ENCODE measurements around the gene ATF6.
"Not testable (repeated sequence)": the region's sequence is repeated elsewhere in the genome, so short reads cannot be mapped to it uniquely, and the experiment has no call there.

ATF6 gene

DNA sequence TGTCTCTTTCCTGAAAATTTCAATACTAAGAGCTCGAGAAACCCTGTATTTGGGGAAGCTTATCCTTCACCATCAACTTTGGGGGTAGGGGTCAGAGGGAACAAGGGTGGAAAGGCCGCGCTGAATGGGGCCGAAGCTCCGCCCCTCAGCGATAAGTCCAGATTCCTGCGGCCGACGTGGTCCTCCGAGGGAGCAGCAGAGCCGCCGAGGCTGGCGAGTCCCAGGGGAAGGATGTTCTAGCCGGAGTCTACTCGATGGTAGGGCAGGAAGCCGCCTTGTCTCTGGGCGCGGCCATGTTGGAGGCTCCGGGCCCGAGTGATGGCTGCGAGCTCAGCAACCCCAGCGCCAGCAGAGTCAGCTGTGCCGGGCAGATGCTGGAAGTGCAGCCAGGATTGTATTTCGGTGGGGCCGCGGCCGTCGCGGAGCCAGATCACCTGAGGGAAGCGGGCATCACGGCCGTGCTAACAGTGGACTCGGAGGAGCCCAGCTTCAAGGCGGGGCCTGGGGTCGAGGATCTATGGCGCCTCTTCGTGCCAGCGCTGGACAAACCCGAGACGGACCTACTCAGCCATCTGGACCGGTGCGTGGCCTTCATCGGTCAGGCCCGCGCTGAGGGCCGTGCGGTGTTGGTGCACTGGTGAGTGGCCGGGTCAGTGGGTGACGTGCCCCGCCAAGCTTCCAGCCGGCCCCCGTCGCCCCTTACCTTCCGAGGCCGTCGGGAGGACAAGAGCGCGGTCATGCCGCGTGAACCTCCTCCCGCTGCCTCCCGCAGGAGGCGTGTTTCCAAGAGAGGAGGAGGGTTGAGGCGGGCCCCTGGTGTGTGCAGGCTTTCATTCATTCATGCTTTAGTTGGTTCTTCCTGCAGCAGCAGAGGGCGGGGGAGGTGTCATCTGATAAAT, 16.4 kb upstream of the ATF6 start, which contains the start of gene DUSP12:
Gene DUSP12, plus strand, starts transcription at position 278 of the 899 bp plus-strand sequence. Its CDS starts 16 bp downstream, at position 294.
- Histone ChIP-seq H3K36me3 (ENCODE audit: insufficient read depth) (peaks cover 32% of the 10 kb centered on the region), H3K4me3 (IDR thresholded peaks at IDR 0.05; ENCODE audit: insufficient read depth, low read depth, low read length) (peak within 1 kb of the TSS; percentile 100), H2AFZ (ENCODE audit: low read depth) (peak within 1 kb of the TSS; percentile 54), H3K9ac (peak within 1 kb of the TSS; percentile 82), H3K27ac (peak within 1 kb of the TSS; percentile 85), H3K27me3 (ENCODE audit: insufficient read depth, low read depth) (no peaks in the 10 kb centered on the region; the same call in 1 of the 2 replicates), H3K4me2 (peak within 1 kb of the TSS; percentile 94), H3K79me2 (ENCODE audit: insufficient read depth, low read depth) (peaks cover 37% of the 10 kb centered on the region), H3K4me1 (ENCODE audit: low read depth, poor library complexity, severe bottlenecking) (peaks cover 22% of the 10 kb centered on the region), H4K20me1 (ENCODE audit: insufficient read depth) (no peaks in the 10 kb centered on the region)
- TF ChIP-seq, protein P1, sequence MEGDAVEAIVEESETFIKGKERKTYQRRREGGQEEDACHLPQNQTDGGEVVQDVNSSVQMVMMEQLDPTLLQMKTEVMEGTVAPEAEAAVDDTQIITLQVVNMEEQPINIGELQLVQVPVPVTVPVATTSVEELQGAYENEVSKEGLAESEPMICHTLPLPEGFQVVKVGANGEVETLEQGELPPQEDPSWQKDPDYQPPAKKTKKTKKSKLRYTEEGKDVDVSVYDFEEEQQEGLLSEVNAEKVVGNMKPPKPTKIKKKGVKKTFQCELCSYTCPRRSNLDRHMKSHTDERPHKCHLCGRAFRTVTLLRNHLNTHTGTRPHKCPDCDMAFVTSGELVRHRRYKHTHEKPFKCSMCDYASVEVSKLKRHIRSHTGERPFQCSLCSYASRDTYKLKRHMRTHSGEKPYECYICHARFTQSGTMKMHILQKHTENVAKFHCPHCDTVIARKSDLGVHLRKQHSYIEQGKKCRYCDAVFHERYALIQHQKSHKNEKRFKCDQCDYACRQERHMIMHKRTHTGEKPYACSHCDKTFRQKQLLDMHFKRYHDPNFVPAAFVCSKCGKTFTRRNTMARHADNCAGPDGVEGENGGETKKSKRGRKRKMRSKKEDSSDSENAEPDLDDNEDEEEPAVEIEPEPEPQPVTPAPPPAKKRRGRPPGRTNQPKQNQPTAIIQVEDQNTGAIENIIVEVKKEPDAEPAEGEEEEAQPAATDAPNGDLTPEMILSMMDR (conservative IDR thresholded peaks at IDR 0.05; ENCODE audit: low read depth, low read length), result peak; percentile 46; the same call in 1 of the 2 replicates

DNA sequence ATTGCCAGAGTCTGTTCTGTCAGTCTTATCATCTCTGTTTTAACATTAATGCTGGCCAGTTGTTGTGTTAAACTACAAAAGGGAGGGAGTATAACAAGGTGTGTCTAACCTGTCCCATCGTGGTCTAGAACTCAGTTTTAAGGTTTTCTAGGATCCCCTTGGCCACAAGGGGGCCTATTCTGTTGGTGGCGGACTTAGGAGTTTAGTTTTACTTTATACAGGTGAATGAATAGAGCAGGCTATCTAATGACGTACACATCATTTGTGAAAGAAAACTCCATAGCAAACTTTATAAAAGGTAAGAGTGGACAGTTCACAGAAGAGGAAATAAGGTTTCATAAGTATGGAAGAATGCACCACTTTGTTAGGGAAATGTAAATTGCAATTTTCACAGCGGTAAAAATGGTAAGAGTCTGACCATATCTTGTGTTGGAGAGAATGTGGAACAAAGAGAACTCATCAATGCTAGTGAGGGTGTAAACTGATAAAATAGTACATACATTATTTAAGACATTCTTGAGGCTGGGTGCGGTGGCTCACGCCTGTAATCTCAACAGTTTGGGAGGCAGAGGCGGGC, 2.5 kb upstream of the ATF6 start:
- H4K20me1 ChIP-seq (ENCODE audit: insufficient read depth), result no peaks in the 10 kb centered on the region
- H2AFZ ChIP-seq (ENCODE audit: low read depth), result no peak overlapping the region
- H3K36me3 ChIP-seq (ENCODE audit: insufficient read depth), result no peaks in the 10 kb centered on the region
- H3K79me2 ChIP-seq (ENCODE audit: insufficient read depth, low read depth), result peaks cover 26% of the 10 kb centered on the region
- no peak overlapping the region; the same call in 1 of the 2 replicates for H3K4me2 ChIP-seq
- peaks cover 38% of the 10 kb centered on the region for H3K4me1 ChIP-seq (ENCODE audit: low read depth, poor library complexity, severe bottlenecking)
- no peak overlapping the region for H3K9ac ChIP-seq
- H3K27me3 ChIP-seq (ENCODE audit: insufficient read depth, low read depth), result no peaks in the 10 kb centered on the region
- no peak overlapping the region for H3K27ac ChIP-seq
- TF ChIP-seq, protein P1 (conservative IDR thresholded peaks at IDR 0.05; ENCODE audit: low read depth, low read length), result peak; percentile 87
- H3K4me3 ChIP-seq (IDR thresholded peaks at IDR 0.05; ENCODE audit: insufficient read depth, low read depth, low read length), result no peak overlapping the region

DNA sequence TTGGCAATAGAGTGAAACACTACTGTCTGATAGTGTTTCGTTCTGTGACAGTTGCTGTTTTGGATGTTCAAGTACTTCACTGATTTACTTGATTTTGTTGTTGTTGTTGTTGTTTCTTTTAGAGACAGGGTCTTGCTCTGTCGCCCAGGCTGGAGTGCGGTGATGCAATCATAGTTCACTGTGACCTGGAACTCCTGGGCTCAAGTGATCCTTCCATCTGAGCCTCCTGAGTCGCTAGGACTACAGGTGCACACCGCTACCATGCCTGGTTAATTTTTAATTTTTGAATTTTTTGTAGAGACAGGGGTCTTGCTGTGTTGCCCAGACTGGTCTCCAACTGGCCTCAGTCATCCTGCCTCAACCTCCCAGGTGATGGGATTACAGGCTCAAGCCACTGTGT, 2.3 kb downstream of the ATF6 start:
- Histone ChIP-seq H3K27ac (no peak overlapping the region), H3K27me3 (ENCODE audit: insufficient read depth, low read depth) (no peaks in the 10 kb centered on the region), H3K79me2 (ENCODE audit: insufficient read depth, low read depth) (peaks cover 74% of the 10 kb centered on the region), H3K9ac (no peak overlapping the region), H3K4me3 (IDR thresholded peaks at IDR 0.05; ENCODE audit: insufficient read depth, low read depth, low read length) (no peak overlapping the region), H3K36me3 (ENCODE audit: insufficient read depth) (no peaks in the 10 kb centered on the region), H3K4me1 (ENCODE audit: low read depth, poor library complexity, severe bottlenecking) (peaks cover 71% of the 10 kb centered on the region), H3K4me2 (peak overlapping the region; percentile 11; the same call in 1 of the 2 replicates), H4K20me1 (ENCODE audit: insufficient read depth) (0 out of 2 replicates have a peak, but pooled peaks cover 4% of the 10 kb centered on the region), H2AFZ (ENCODE audit: low read depth) (no peak overlapping the region)
- TF ChIP-seq, protein P1 (conservative IDR thresholded peaks at IDR 0.05; ENCODE audit: low read depth, low read length), result no peak

DNA sequence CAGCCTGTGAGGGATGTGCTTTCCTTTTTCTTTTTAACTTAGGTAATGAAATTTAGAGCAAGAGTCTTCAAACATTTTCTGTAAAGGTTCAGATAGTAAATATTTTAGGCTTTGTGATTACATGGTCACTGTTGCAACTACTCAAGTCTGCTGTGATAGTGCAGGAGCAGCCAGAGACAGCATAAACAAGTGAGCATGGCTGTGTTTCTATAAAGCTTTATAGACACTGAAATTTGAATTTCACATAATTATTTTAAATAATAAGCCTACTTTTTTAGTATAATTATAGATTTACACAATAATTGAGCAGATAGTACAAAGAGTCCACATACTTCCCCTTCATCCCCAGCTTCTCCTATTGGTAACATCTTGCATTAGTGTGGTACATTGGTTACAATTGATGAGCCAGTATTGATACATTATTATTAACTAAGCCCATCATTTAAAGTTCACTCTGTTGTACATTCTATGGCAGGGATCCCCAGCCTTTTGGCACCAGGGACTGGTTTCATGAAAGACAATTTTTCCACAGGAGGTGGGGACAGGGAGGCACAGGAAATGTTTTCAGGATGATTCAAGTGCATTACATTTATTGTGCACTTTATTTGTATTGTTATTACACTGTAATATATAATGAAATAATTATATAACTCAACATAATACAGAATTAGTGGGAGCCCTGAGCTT, 3.0 kb downstream of the ATF6 start:
- no peak overlapping the region for H3K4me2 ChIP-seq

DNA sequence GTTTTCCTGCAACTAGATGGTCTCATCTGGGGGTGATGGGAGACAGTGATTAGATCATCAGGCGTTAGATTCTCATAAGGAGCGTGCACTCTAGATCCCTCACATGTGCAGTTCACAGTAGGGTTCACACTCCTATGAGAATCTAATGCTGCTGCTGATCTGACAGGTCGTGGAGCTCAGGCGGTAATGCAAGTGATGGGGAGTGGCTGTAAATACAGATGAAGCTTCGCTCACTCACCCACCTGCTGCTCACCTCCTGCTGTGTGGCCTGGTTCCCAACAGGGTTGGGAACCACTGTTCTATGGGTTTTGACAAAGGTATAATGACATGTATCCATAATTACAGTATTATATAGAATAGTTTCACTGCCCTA, 3.5 kb downstream of the ATF6 start:
- not testable (repeated sequence) for H3K27me3 ChIP-seq (ENCODE audit: insufficient read depth, low read depth); H3K36me3 ChIP-seq (ENCODE audit: insufficient read depth); H3K9ac ChIP-seq; H2AFZ ChIP-seq (ENCODE audit: low read depth); H4K20me1 ChIP-seq (ENCODE audit: insufficient read depth); H3K27ac ChIP-seq; H3K4me2 ChIP-seq; H3K4me3 ChIP-seq (IDR thresholded peaks at IDR 0.05; ENCODE audit: insufficient read depth, low read depth, low read length)
- Histone ChIP-seq H3K79me2 (ENCODE audit: insufficient read depth, low read depth) (peaks cover 86% of the 10 kb centered on the region), H3K4me1 (ENCODE audit: low read depth, poor library complexity, severe bottlenecking) (peaks cover 68% of the 10 kb centered on the region)

More for the DNA sequence above, 3.0 kb downstream of the ATF6 start:
- Histone ChIP-seq H3K4me3 (IDR thresholded peaks at IDR 0.05; ENCODE audit: insufficient read depth, low read depth, low read length) (no peak overlapping the region), H3K27ac (no peak overlapping the region), H3K4me1 (ENCODE audit: low read depth, poor library complexity, severe bottlenecking) (peaks cover 73% of the 10 kb centered on the region), H3K9ac (no peak overlapping the region), H3K79me2 (ENCODE audit: insufficient read depth, low read depth) (peaks cover 81% of the 10 kb centered on the region), H4K20me1 (ENCODE audit: insufficient read depth) (0 out of 2 replicates have a peak, but pooled peaks cover 4% of the 10 kb centered on the region), H3K27me3 (ENCODE audit: insufficient read depth, low read depth) (no peaks in the 10 kb centered on the region), H3K36me3 (ENCODE audit: insufficient read depth) (no peaks in the 10 kb centered on the region), H2AFZ (ENCODE audit: low read depth) (no peak overlapping the region)
- TF ChIP-seq, protein P1 (conservative IDR thresholded peaks at IDR 0.05; ENCODE audit: low read depth, low read length), result no peak

Data from KMS-11 (cell line).